Smooth muscle cell (in vitro differentiated cells): ENCODE measurements around the gene DOP1B. TPM values are rescaled to one million over a fixed set of nuclear protein-coding genes. Genes with fewer than 3 reads are reported as not detected.

ENCODE experiments used
- DNase-seq: peaks from one replicate; lab custom pipeline; 2025; ENCODE audit not compliant: unreplicated experiment; lab: John Stamatoyannopoulos, UW
- H2AFZ ChIP-seq: fragments of 200-600 bp; sonication (generic); 2 replicates; pipeline ENCODE4 v1.6.0; 2016; ENCODE audit warnings: antibody characterized with exemption, low read depth, mild to moderate bottlenecking
- H3F3A ChIP-seq: fragments of 200-600 bp; sonication (generic); 2 replicates; pipeline ENCODE4 v1.6.0; 2017; ENCODE audit warnings: antibody characterized with exemption, low read depth
- H3K27ac ChIP-seq: fragments of 200-600 bp; sonication (generic); 2 replicates; pipeline ENCODE4 v1.5.1; 2016; ENCODE audit warnings: low read depth, mild to moderate bottlenecking
- H3K27me3 ChIP-seq: fragments of 200-600 bp; sonication (generic); 2 replicates; pipeline ENCODE4 v1.6.1; 2016; ENCODE audit warnings: low read depth, mild to moderate bottlenecking
- H3K36me3 ChIP-seq: fragments of 200-600 bp; sonication (generic); 2 replicates; pipeline ENCODE4 v1.5.1; 2016; ENCODE audit warnings: low read depth
- H3K4me1 ChIP-seq: fragments of 200-600 bp; sonication (generic); 2 replicates; pipeline ENCODE4 v1.5.1; 2016; ENCODE audit warnings: low read depth
- H3K4me2 ChIP-seq: fragments of 200-600 bp; sonication (generic); 2 replicates; pipeline ENCODE4 v1.6.0; 2016; ENCODE audit warnings: mild to moderate bottlenecking
- H3K4me3 ChIP-seq: fragments of 200-600 bp; sonication (generic); 2 replicates; pipeline ENCODE4 v1.5.1; 2016; ENCODE audit warnings: mild to moderate bottlenecking
- H3K79me2 ChIP-seq: fragments of 200-600 bp; sonication (generic); 2 replicates; pipeline ENCODE4 v1.6.0; 2016; ENCODE audit warnings: low read depth, mild to moderate bottlenecking
- H3K9ac ChIP-seq: fragments of 200-600 bp; sonication (generic); 2 replicates; pipeline ENCODE4 v1.6.0; 2016; ENCODE audit warnings: low read depth
- H3K9me3 ChIP-seq: fragments of 200-600 bp; sonication (generic); replicated peaks from 2 replicates; pipeline ENCODE4 v1.5.1; 2016; ENCODE audit warnings: low read depth
- H4K20me1 ChIP-seq: fragments of 200-600 bp; sonication (generic); 2 replicates; pipeline ENCODE4 v1.6.0; 2016; ENCODE audit warnings: low read depth
- whole genome bisulfite sequencing: methylation state at CpG from one replicate; pipeline ENCODE4 v1.1.7; 2016; ENCODE audit warnings: low lambda C conversion rate; 5-methylcytosine and 5-hydroxymethylcytosine counted together
- polyA plus RNA-seq: library from polyadenylated mRNA; unstranded; fragments of >200 nt; fragmentation: Nextera tagmentation; extraction: Ambion mirVana; gene quantifications from 2 replicates; pipeline ENCODE4 v1.2.1, GENCODE V29; 2016
- total RNA-seq: library from RNA; depleted of rRNA; stranded (reverse); fragments of >200 nt; gene quantifications from 2 replicates; pipeline ENCODE4 v1.2.3, GENCODE V29; 2014
- TF ChIP-seq, protein P1 (sequence below): fragments of 200-600 bp; sonication (generic); IDR thresholded peaks from 2 replicates; pipeline ENCODE4 v1.5.1; 2017; ENCODE audit warnings: borderline replicate concordance, mild to moderate bottlenecking, antibody characterized with exemption; ENCODE audit not compliant: insufficient read depth, poor library complexity, severe bottlenecking

Gene DOP1B, protein sequence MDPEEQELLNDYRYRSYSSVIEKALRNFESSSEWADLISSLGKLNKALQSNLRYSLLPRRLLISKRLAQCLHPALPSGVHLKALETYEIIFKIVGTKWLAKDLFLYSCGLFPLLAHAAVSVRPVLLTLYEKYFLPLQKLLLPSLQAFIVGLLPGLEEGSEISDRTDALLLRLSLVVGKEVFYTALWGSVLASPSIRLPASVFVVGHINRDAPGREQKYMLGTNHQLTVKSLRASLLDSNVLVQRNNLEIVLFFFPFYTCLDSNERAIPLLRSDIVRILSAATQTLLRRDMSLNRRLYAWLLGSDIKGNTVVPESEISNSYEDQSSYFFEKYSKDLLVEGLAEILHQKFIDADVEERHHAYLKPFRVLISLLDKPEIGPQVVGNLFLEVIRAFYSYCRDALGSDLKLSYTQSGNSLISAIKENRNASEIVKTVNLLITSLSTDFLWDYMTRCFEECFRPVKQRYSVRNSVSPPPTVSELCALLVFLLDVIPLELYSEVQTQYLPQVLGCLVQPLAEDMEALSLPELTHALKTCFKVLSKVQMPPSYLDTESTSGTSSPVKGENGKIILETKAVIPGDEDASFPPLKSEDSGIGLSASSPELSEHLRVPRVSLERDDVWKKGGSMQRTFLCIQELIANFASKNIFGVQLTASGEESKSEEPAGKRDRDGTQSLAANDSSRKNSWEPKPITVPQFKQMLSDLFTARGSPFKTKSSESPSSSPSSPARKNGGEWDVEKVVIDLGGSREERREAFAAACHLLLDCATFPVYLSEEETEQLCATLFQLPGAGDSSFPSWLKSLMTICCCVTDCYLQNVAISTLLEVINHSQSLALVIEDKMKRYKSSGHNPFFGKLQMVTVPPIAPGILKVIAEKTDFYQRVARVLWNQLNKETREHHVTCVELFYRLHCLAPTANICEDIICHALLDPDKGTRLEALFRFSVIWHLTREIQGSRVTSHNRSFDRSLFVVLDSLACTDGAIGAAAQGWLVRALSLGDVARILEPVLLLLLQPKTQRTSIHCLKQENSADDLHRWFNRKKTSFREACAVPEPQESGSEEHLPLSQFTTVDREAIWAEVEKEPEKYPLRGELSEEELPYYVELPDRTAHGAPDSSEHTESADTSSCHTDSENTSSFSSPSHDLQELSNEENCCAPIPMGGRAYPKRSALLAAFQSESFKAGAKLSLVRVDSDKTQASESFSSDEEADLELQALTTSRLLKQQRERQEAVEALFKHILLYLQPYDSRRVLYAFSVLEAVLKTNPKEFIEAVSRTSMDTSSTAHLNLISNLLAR (N-terminal part only)
- total RNA-seq (11.0 and 14.5 TPM in 2 replicates), polyA plus RNA-seq (3.2 and 8.8 TPM in 2 replicates)

DNA sequence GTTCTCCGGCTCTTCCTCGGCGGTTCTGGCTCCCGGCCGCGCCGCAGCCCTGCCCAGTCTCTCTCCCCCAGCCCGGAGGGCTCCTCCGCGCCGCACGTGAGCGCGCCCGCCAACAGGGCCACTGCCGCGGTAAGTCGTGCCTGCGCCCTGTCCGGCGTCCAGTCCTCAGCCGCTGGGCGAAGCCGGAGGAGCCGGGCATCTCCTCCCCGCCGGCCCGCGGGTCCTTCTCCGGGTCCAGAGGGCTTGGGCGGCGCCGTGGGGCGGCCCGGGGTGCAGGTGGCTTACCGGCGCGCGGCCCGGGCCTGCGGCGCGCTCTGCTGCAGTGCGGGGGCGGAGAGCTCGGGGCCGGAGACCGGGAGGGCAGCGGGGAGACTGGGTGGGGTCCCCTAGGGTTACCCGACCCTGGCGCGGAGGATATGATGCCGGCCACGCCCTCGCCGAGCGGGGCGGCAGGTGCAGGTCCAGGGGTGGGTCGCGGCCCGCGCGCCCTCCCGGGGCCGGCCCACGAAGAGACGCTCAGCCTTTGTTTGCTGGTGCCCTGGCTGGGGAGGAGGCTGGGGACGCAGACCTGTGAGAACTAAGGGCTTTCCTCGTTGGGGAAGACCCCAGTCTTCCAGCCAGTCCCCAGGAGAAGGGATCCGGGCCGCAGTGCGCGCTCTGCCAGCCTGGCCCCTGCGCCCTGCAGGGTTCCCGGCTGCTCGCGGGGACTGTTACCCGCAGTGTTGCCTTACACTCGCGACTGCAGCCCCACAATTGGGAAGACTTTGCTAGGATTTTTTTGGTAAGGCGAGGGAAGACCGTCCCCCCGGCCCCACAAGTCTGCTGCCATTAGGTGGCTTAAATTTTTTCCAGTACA, at the start of gene DOP1B:
Gene DOP1B, plus strand, starts transcription at position 10 of the 856 bp plus-strand sequence. CDS start 7,910 bp downstream, outside the sequence.
- peak within 1 kb of the TSS; percentile 87 for H3K9ac ChIP-seq
- peak within 1 kb of the TSS; percentile 98 for H3K4me3 ChIP-seq
- H4K20me1 ChIP-seq, result no peaks in the 10 kb centered on the region
- peak within 1 kb of the TSS; percentile 97 for H2AFZ ChIP-seq
- H3K36me3 ChIP-seq, result no peaks in the 10 kb centered on the region
- no peaks in the 10 kb centered on the region for H3F3A ChIP-seq
- H3K27me3 ChIP-seq, result no peaks in the 10 kb centered on the region
- H3K79me2 ChIP-seq, result no peaks in the 10 kb centered on the region
- H3K4me2 ChIP-seq, result peak within 1 kb of the TSS; percentile 99
- H3K4me1 ChIP-seq, result no peaks in the 10 kb centered on the region
- H3K27ac ChIP-seq, result peak within 1 kb of the TSS; percentile 87
- no peaks in the 10 kb centered on the region for H3K9me3 ChIP-seq
- DNase-seq, result no peak
- TF ChIP-seq, protein P1, sequence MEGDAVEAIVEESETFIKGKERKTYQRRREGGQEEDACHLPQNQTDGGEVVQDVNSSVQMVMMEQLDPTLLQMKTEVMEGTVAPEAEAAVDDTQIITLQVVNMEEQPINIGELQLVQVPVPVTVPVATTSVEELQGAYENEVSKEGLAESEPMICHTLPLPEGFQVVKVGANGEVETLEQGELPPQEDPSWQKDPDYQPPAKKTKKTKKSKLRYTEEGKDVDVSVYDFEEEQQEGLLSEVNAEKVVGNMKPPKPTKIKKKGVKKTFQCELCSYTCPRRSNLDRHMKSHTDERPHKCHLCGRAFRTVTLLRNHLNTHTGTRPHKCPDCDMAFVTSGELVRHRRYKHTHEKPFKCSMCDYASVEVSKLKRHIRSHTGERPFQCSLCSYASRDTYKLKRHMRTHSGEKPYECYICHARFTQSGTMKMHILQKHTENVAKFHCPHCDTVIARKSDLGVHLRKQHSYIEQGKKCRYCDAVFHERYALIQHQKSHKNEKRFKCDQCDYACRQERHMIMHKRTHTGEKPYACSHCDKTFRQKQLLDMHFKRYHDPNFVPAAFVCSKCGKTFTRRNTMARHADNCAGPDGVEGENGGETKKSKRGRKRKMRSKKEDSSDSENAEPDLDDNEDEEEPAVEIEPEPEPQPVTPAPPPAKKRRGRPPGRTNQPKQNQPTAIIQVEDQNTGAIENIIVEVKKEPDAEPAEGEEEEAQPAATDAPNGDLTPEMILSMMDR, result no peak
- 1% methylated on average over 70 of the region's 83 CpGs for WGBS

DNA sequence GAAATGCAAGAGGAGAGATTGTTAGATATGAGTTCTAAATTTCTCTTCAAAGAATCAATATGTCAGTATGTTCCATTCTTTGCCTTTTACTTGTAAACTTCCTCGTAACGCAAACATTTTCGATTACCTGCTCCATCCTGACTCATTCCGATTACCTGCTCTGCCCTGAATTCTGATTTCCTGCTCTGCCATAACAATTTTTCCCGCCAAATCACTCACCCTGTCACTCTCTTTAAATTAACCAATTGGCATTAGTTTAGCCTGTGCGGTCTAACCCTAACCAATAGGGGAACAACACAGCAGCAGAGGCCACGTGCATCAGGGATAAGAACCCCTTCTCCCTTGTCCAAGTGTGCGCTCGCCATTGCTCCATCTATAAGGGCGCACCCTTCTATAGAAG, 46.8 kb upstream of the DOP1B start:
- peaks cover 14% of the 10 kb centered on the region for H3K27me3 ChIP-seq
- no peak overlapping the region for H2AFZ ChIP-seq
- H3K9ac ChIP-seq, result no peak overlapping the region
- no peaks in the 10 kb centered on the region for H3K79me2 ChIP-seq
- H3K4me3 ChIP-seq, result no peak overlapping the region
- WGBS, result 94% methylated on average over 10 of the region's 10 CpGs
- no peaks in the 10 kb centered on the region for H3K4me1 ChIP-seq
- no peaks in the 10 kb centered on the region for H3K9me3 ChIP-seq
- no peak for DNase-seq
- TF ChIP-seq, protein P1, result no peak
- H4K20me1 ChIP-seq, result no peaks in the 10 kb centered on the region
- H3K27ac ChIP-seq, result no peak overlapping the region
- H3F3A ChIP-seq, result no peaks in the 10 kb centered on the region
- no peak overlapping the region for H3K4me2 ChIP-seq
- no peaks in the 10 kb centered on the region for H3K36me3 ChIP-seq

DNA sequence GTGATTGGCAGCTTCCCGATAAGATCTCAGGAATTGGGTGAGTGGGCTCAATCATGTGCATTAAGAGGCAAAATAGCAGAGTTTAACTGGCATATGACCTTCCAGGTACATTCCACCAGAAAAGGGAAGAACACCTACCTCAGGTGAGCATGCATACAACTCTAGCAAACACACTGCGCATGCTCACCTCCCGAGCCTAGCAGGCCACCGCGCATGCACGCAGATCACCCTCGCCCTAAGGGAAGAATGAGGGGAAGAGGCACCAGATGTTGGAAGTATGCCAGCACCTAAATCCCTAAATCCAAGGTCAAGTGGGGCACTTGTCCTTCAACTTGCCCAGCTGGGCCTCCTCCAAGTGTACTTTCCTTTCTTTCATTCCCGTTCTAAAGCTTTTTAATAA, 45.4 kb upstream of the DOP1B start:
- Histone ChIP-seq H3K4me2 (no peak overlapping the region), H3K4me3 (no peak overlapping the region), H3K27me3 (peaks cover 14% of the 10 kb centered on the region), H3K9ac (no peak overlapping the region), H3K4me1 (no peaks in the 10 kb centered on the region), H3K79me2 (no peaks in the 10 kb centered on the region), H3F3A (no peaks in the 10 kb centered on the region), H3K36me3 (no peaks in the 10 kb centered on the region), H4K20me1 (no peaks in the 10 kb centered on the region), H3K9me3 (no peaks in the 10 kb centered on the region), H3K27ac (no peak overlapping the region), H2AFZ (no peak overlapping the region)
- TF ChIP-seq, protein P1, result no peak
- DNase-seq, result no peak
- 79% methylated on average over 8 of the region's 8 CpGs for WGBS
